Measurements from ENCODE around the gene RANGRF. TPM values are rescaled to one million over a fixed set of nuclear protein-coding genes. Genes with fewer than 3 reads are reported as not detected.

The RANGRF gene
- 1 to 10 TPM; 4.7 to 9.5 (median 6.8) TPM for total RNA-seq
- long read RNA-seq, partial matches to known transcripts = 0 of 5 reads
- long read RNA-seq, other reads (novel, unspliced or antisense) = 1 of 5 reads

DNA sequence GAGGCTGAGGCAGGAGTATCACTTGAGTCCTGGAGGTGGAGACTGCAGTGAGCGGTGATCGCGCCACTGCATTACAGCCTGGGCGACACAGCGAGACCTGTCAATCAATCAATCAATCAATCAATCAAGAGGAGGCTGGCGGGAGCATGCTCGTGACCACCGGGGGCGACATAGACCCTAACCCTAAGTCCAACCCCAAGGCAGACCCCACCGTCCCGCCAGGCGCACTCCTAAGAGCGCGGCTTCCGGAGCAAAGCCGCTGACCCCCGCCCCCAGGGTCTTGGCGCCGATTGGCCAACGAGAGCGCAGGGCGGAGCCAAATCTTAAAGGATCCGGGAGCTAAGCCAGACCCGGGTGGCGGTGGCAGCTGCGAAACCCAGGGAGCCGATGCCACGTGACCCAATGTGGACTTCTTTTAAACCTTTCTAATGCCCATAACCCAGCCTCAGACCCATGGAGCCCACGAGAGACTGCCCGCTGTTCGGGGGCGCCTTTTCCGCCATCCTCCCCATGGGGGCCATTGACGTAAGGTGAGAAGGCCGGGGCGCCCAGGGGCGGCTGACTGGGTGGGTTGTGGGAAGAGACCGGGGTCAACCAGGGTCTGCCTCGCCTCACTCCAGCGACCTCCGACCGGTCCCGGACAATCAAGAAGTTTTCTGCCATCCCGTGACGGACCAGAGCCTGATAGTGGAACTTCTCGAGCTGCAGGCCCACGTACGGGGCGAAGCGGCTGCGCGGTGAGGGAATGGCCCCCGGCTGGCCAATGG, at the start of gene RANGRF:
RANGRF (plus strand) TSS at position 335 of the 767 bp plus-strand sequence; CDS start at position 454, 119 bp downstream.
- peak; percentile 65 for TF ChIP-seq POLR2A (IDR thresholded peaks at IDR 0.05)
- TF ChIP-seq, protein P1, sequence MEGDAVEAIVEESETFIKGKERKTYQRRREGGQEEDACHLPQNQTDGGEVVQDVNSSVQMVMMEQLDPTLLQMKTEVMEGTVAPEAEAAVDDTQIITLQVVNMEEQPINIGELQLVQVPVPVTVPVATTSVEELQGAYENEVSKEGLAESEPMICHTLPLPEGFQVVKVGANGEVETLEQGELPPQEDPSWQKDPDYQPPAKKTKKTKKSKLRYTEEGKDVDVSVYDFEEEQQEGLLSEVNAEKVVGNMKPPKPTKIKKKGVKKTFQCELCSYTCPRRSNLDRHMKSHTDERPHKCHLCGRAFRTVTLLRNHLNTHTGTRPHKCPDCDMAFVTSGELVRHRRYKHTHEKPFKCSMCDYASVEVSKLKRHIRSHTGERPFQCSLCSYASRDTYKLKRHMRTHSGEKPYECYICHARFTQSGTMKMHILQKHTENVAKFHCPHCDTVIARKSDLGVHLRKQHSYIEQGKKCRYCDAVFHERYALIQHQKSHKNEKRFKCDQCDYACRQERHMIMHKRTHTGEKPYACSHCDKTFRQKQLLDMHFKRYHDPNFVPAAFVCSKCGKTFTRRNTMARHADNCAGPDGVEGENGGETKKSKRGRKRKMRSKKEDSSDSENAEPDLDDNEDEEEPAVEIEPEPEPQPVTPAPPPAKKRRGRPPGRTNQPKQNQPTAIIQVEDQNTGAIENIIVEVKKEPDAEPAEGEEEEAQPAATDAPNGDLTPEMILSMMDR (IDR thresholded peaks at IDR 0.05) = no peak
- ATAC-seq (peak; percentile 83 to 90 (median 86)), DNase-seq (peak; percentile 90 to 93 (median 93))
- Histone ChIP-seq H3K27ac (peak within 1 kb of the TSS; percentile 80 to 92 (median 85)), H3K36me3 (no peaks in the 10 kb centered on the region), H3K4me1 (peaks cover 0 to 44% (median 10%) of the 10 kb centered on the region in 4 donors), H3K9me3 (no peaks in the 10 kb centered on the region), H3K4me3 (peak within 1 kb of the TSS; percentile 59 to 80 (median 62)), H3K27me3 (no peaks in the 10 kb centered on the region)
- intact Hi-C loops (cut with DNase I) = no loop called here
- 0% methylated on average over 26 of the region's 53 CpGs for WGBS (ENCODE audit: insufficient coverage, low coverage, low lambda C conversion rate, missing lambda C conversion rate)

DNA sequence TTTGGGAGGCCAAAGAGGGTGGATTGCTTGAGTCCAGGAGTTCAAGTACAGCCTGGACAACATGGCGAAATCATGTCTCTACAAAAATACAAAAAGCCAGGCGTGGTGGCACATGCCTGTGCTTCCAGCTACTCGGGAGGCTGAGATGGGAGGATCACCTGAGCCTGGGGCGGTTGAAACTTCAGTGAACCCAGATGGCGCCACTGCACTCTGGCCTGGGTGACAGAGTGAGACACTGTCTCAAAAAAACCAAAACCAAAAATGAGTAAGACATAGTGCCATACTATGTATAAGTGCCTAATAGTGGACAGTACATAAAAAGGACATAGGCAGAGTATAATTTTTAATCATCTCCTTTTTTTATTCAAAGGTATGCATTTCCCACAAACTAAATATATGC, 44.6 kb upstream of the RANGRF start:
- WGBS (ENCODE audit: insufficient coverage, low coverage, low lambda C conversion rate, missing lambda C conversion rate) = 91% methylated on average over 4 of the region's 5 CpGs
- Histone ChIP-seq H3K4me3 (no peak overlapping the region), H3K9me3 (no peaks in the 10 kb centered on the region), H3K36me3 (peaks cover 0 to 8% (median 3%) of the 10 kb centered on the region in 4 donors), H3K27ac (no peak overlapping the region), H3K27me3 (no peaks in the 10 kb centered on the region), H3K4me1 (no peaks in the 10 kb centered on the region)
- DNase-seq = no peak
- ATAC-seq = no peak
- intact Hi-C loops (cut with DNase I) = no loop called here
- no peak for TF ChIP-seq POLR2A (IDR thresholded peaks at IDR 0.05)
- TF ChIP-seq, protein P1 (IDR thresholded peaks at IDR 0.05) = no peak

- WGBS (ENCODE audit: insufficient coverage, low coverage, low lambda C conversion rate, missing lambda C conversion rate) = 97% methylated on average over 8 of the region's 8 CpGs
- H3K27me3 ChIP-seq = no peaks in the 10 kb centered on the region
- ATAC-seq (no peak), DNase-seq (no peak)
- TF ChIP-seq, protein P1 (IDR thresholded peaks at IDR 0.05) = no peak
- no peak for TF ChIP-seq POLR2A (IDR thresholded peaks at IDR 0.05)
- no peak overlapping the region for H3K27ac ChIP-seq
- H3K4me1 ChIP-seq = peaks cover 0 to 3% (median 0%) of the 10 kb centered on the region in 4 donors
- no peaks in the 10 kb centered on the region for H3K9me3 ChIP-seq
- peaks cover 0 to 7% (median 3%) of the 10 kb centered on the region in 4 donors for H3K36me3 ChIP-seq
- intact Hi-C loops (cut with DNase I) = no loop called here
- H3K4me3 ChIP-seq = no peak overlapping the region
These were observed 43.7 kb upstream of the RANGRF start for GRCh38 chr17:8244768-8245167.

- H3K4me1 ChIP-seq = peaks cover 0 to 6% (median 0%) of the 10 kb centered on the region in 4 donors
- WGBS (ENCODE audit: insufficient coverage, low coverage, low lambda C conversion rate, missing lambda C conversion rate) = 0% methylated on average over 38 of the region's 58 CpGs
- H3K9me3 ChIP-seq = no peaks in the 10 kb centered on the region
- H3K27ac ChIP-seq = peak within 1 kb of the TSS; percentile 94 to 99 (median 97)
- H3K36me3 ChIP-seq = no peaks in the 10 kb centered on the region
- H3K4me3 ChIP-seq = peak within 1 kb of the TSS; percentile 78 to 91 (median 90)
- TF ChIP-seq, protein P1 (IDR thresholded peaks at IDR 0.05) = no peak
- peak; percentile 49 for TF ChIP-seq POLR2A (IDR thresholded peaks at IDR 0.05)
- ATAC-seq (peak; percentile 67 to 80 (median 72)), DNase-seq (peak; percentile 96 to 97 (median 96))
- intact Hi-C loops (cut with DNase I) = no loop called here
- H3K27me3 ChIP-seq = no peaks in the 10 kb centered on the region
These were observed 39.5 kb upstream of the RANGRF start, which contains the start of gene PFAS for GRCh38 chr17:8248751-8249607. Gene PFAS (plus strand): TSS chr17:8249289. CDS start chr17:8253938, 4,649 bp downstream.

Data from right lobe of liver (tissue), 6 donors.